SKM-1 treated with dmso at 0.1 percent for 144 hours (cell line): ENCODE data around the gene GZMM.

ENCODE experiments used
- DNase-seq: peaks from one replicate; lab custom pipeline; 2025; ENCODE audit not compliant: unreplicated experiment; lab: John Stamatoyannopoulos, UW

GZMM gene

GRCh38 chr19:533364-534058 lies 10.3 kb upstream of the GZMM start:
- DNase-seq, result no peak

GRCh38 chr19:534088-534487 lies 9.8 kb upstream of the GZMM start:
- no peak for DNase-seq

- DNase-seq, result no peak
These were observed 8.6 kb upstream of the GZMM start for GRCh38 chr19:535017-535835.

- no peak for DNase-seq
These were observed 7.6 kb upstream of the GZMM start for GRCh38 chr19:536031-536880.

- no peak for DNase-seq
These were observed 6.9 kb upstream of the GZMM start for GRCh38 chr19:536881-537404.

GRCh38 chr19:538641-539428 lies 5.0 kb upstream of the GZMM start:
- no peak for DNase-seq

GRCh38 chr19:539429-540030 lies 4.3 kb upstream of the GZMM start:
- DNase-seq, result no peak

GRCh38 chr19:540867-541637 lies 2.8 kb upstream of the GZMM start:
- no peak for DNase-seq

GRCh38 chr19:541699-542098 lies 2.2 kb upstream of the GZMM start:
- DNase-seq, result no peak

GRCh38 chr19:542173-542866 lies 1.5 kb upstream of the GZMM start:
- DNase-seq, result no peak

GRCh38 chr19:547117-547516 lies 3.3 kb downstream of the GZMM start:
- DNase-seq, result no peak

- no peak for DNase-seq
These were observed 4.2 kb downstream of the GZMM start for GRCh38 chr19:547836-548720.

- no peak for DNase-seq
These were observed 5.3 kb downstream of the GZMM start for GRCh38 chr19:548886-549830.

GRCh38 chr19:554817-555216 lies 11.0 kb downstream of the GZMM start:
- no peak for DNase-seq

- no peak for DNase-seq
These were observed 11.6 kb downstream of the GZMM start for GRCh38 chr19:555474-555808.

GRCh38 chr19:556611-557382 lies 12.9 kb downstream of the GZMM start:
- DNase-seq, result no peak
